HG03460 (cell line): ENCODE measurements around the gene OR4D9.
A peak's percentile ranks its signal among the peaks of the same experiment; 100 is the strongest.

Experiments used
- ATAC-seq: cut with Tn5 transposase; IDR thresholded peaks from one replicate; pipeline ENCODE4 v1.9.1; 2021; ENCODE audit not compliant: unreplicated experiment

The OR4D9 gene

GRCh38 chr11:59550368-59550841 lies 39.1 kb downstream of the OR4D9 start:
- peak; percentile 86 for ATAC-seq

GRCh38 chr11:59550842-59551658 lies 39.7 kb downstream of the OR4D9 start:
- peak; percentile 30 for ATAC-seq

- no peak for ATAC-seq
These were observed 40.6 kb downstream of the OR4D9 start for GRCh38 chr11:59551659-59552521.

GRCh38 chr11:59552844-59553243 lies 41.5 kb downstream of the OR4D9 start:
- ATAC-seq: no peak

GRCh38 chr11:59553323-59553722 lies 42.0 kb downstream of the OR4D9 start:
- no peak for ATAC-seq

- ATAC-seq: no peak
These were observed 44.3 kb downstream of the OR4D9 start for GRCh38 chr11:59555601-59556114.

- ATAC-seq: no peak
These were observed 45.0 kb downstream of the OR4D9 start for GRCh38 chr11:59556115-59556916.

GRCh38 chr11:59556917-59557348 lies 45.6 kb downstream of the OR4D9 start:
- no peak for ATAC-seq

GRCh38 chr11:59558270-59558643 lies 46.9 kb downstream of the OR4D9 start:
- ATAC-seq: no peak

- ATAC-seq: no peak
These were observed 48.5 kb downstream of the OR4D9 start for GRCh38 chr11:59559886-59560285.

- peak; percentile 24 for ATAC-seq
These were observed 49.0 kb downstream of the OR4D9 start for GRCh38 chr11:59560290-59560701.

- ATAC-seq: peak; percentile 42
These were observed 49.5 kb downstream of the OR4D9 start for GRCh38 chr11:59560702-59561473.

GRCh38 chr11:59562292-59562691 lies 51.0 kb downstream of the OR4D9 start:
- no peak for ATAC-seq
